AG09309 (cell line): Measurements from ENCODE around the gene TBXA2R.

Experiments used
- DNase-seq: peaks from one replicate; pipeline ENCODE4 v3.0.0-alpha.2; 2010; ENCODE audit warnings: low read depth
- H3K4me3 ChIP-seq: 2 replicates; pipeline ENCODE4 v1.5.1; 2011; ENCODE audit warnings: mild to moderate bottlenecking, low read depth, low read length, moderate library complexity; ENCODE audit not compliant: control insufficient read depth
- CTCF ChIP-seq: IDR thresholded peaks from 2 replicates; pipeline ENCODE4 v1.5.1; 2011; ENCODE audit warnings: mild to moderate bottlenecking, low read depth, low read length, inconsistent platforms; ENCODE audit not compliant: insufficient read depth, control insufficient read depth; ENCODE audit errors: missing control alignments

Gene TBXA2R

GRCh38 chr19:3613818-3614661 lies 7.4 kb upstream of the TBXA2R start:
- DNase-seq, result no peak
- TF ChIP-seq CTCF, result no peak

GRCh38 chr19:3612901-3613741 lies 6.4 kb upstream of the TBXA2R start:
- no peak for TF ChIP-seq CTCF
- DNase-seq, result no peak
- no peak overlapping the region for H3K4me3 ChIP-seq

More at GRCh38 chr19:3613818-3614661, 7.4 kb upstream of the TBXA2R start:
- H3K4me3 ChIP-seq, result no peak overlapping the region

GRCh38 chr19:3612330-3612729 lies 5.7 kb upstream of the TBXA2R start:
- DNase-seq, result no peak
- TF ChIP-seq CTCF, result no peak
- H3K4me3 ChIP-seq, result no peak overlapping the region

GRCh38 chr19:3611841-3612240 lies 5.2 kb upstream of the TBXA2R start:
- no peak for TF ChIP-seq CTCF
- no peak overlapping the region for H3K4me3 ChIP-seq
- no peak for DNase-seq

GRCh38 chr19:3610745-3611717 lies 4.4 kb upstream of the TBXA2R start:
- H3K4me3 ChIP-seq, result no peak overlapping the region
- no peak for DNase-seq
- no peak for TF ChIP-seq CTCF
